OCI-LY1 (cell line): Measurements from ENCODE around the gene TMEM222.

Experiments used
- CTCF ChIP-seq: fragments of 200-600 bp; sonication (generic), shearing (Covaris generic); IDR thresholded peaks from 2 replicates; pipeline ENCODE4 v1.5.1; 2017; ENCODE audit warnings: mild to moderate bottlenecking, antibody characterized with exemption, low read length, moderate library complexity, mixed read lengths
- EZH2 ChIP-seq: fragments of 200-600 bp; sonication (generic), shearing (Covaris generic); IDR thresholded peaks from 2 replicates; pipeline ENCODE4 v1.8.0; 2017; ENCODE audit warnings: borderline replicate concordance, mixed run types, mild to moderate bottlenecking, antibody characterized with exemption, low read length, moderate library complexity, mixed read lengths

DNA sequence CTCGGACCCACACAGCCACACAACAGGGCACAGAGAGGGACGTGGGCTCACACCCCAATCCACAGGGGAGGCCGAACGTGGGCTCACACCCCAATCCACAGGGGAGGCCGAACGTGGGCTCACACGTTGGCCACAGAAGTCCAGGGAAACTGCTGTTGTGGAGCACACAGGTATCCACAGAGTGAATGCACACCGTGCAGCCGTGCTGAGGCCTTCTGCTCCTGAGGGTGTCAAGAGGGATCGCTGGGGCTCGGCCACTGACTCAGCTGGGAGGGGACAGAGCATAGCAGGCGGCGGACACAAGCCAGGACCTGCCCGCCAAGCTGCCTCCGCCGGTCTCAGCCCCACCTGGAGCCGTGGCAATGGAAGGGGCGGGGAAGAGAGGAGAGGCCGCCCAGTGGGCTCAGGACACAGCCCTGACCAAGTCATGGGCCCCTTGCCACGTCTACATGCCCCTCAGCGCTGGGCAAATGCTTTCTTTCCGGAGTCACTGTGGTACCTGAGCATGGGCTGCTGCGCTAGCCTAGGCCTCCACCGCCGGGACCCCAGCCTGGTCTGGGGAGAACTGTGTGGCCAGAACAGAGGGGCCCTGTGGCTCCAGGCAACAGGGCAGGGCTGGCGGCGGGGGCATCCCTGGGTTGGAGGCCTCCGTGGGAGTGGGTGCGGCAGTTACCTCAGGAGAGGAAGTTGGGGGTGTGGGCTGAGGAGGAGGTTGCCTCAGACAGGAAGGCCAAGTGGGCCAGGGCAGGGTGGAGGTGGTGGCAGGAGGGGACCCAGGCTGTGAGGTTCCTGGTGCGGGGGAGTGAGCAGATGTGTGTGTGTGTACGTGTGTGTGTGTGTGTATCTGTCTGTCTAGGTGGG is 21.0 kb downstream of the TMEM222 start:
- TF ChIP-seq CTCF (no peak), EZH2 (no peak)
